Esophagus muscularis mucosa (tissue), 3 donors: ENCODE results near the gene SELP.

Experiments
- CTCF ChIP-seq, 3 experiments: fragments of 200-600 bp in 2 of 3; fragments of 450-650 bp in 1 of 3; sonication (generic) in 2 of 3; IDR thresholded peaks; one replicate each; pipeline ENCODE4 v1.5.1; 2017 to 2019; ENCODE audit warnings: antibody characterized with exemption in 3 of 3, mild to moderate bottlenecking in 2 of 3, moderate library complexity in 1 of 3
- POLR2A ChIP-seq: fragments of 450-650 bp; IDR thresholded peaks from one replicate; pipeline ENCODE4 v1.6.1; 2017; ENCODE audit warnings: antibody characterized with exemption, moderate library complexity, mild to moderate bottlenecking, low read depth

- TF ChIP-seq CTCF (IDR thresholded peaks at IDR 0.05) (no peak), POLR2A (no peak)
Measured at GRCh38 chr1:169576241-169576934, 53.5 kb downstream of the SELP start.
